ENCODE measurements around the gene ZNF460. TPM values are rescaled to one million over a fixed set of nuclear protein-coding genes. Genes with fewer than 3 reads are reported as not detected.
A peak's percentile ranks its signal among the peaks of the same experiment; 100 is the strongest.

Gene ZNF460
- 3.2 TPM for polyA plus RNA-seq (2013, experiment 1 of 2)
- 3.0 TPM for polyA plus RNA-seq (2013, experiment 2 of 2)

- peak within 1 kb of the TSS; percentile 96 for H3K4me3 ChIP-seq (ENCODE audit: low read length)
- peak within 1 kb of the TSS; percentile 87 for H3K23ac ChIP-seq (ENCODE audit: low read length)
- H3K27ac ChIP-seq (ENCODE audit: low read depth, low read length) = peak within 1 kb of the TSS; percentile 83
- WGBS (ENCODE audit: extremely low coverage, insufficient coverage, low lambda C conversion rate) = no CpG with 5 or more reads among the region's 71 CpGs
- H4K8ac ChIP-seq (ENCODE audit: low read depth, low read length) = peak within 1 kb of the TSS; percentile 94
- H3K4me1 ChIP-seq (ENCODE audit: control insufficient read depth, low read depth, low read length) = peaks cover 2% of the 10 kb centered on the region
- peak within 1 kb of the TSS; percentile 94 for H3K18ac ChIP-seq (ENCODE audit: low read length)
- peak within 1 kb of the TSS; percentile 65 for H4K5ac ChIP-seq (ENCODE audit: low read length)
- peak; percentile 99 for DNase-seq
- H3K4me2 ChIP-seq (ENCODE audit: low read length) = peak within 1 kb of the TSS; percentile 71
- peak within 1 kb of the TSS; percentile 31 for H2BK120ac ChIP-seq (ENCODE audit: low read depth, low read length)
- H3K56ac ChIP-seq (ENCODE audit: low read length) = peak within 1 kb of the TSS; percentile 95
- H3K27me3 ChIP-seq (ENCODE audit: insufficient read depth, low read length, poor library complexity) = no peaks in the 10 kb centered on the region
- no peak within 1 kb of the TSS for H2BK15ac ChIP-seq (replicated peaks; ENCODE audit: low read depth)
- H3K79me2 ChIP-seq (ENCODE audit: control insufficient read depth, insufficient read depth, low read length) = peaks cover 42% of the 10 kb centered on the region
- peaks cover 4% of the 10 kb centered on the region for H3K36me3 ChIP-seq (ENCODE audit: control insufficient read depth, insufficient read depth, low read length)
- H2AK5ac ChIP-seq (ENCODE audit: low read length) = peak within 1 kb of the TSS; percentile 73
- peak within 1 kb of the TSS; percentile 96 for H3K9ac ChIP-seq (ENCODE audit: low read length)
- H2BK5ac ChIP-seq (ENCODE audit: low read length) = peak within 1 kb of the TSS; percentile 85
- peak within 1 kb of the TSS; percentile 92 for H3K4ac ChIP-seq (ENCODE audit: low read depth, low read length)
- H3K79me1 ChIP-seq (ENCODE audit: low read length) = peaks cover 9% of the 10 kb centered on the region
Observed at GRCh38 chr19:57280165-57280961, at the start of gene ZNF460. TSS of gene ZNF460 (plus strand) at chr19:57280485. CDS start at chr19:57280807, 322 bp downstream.

GRCh38 chr19:57231686-57232085, 48.6 kb upstream of the ZNF460 start:
- H3K27ac ChIP-seq (ENCODE audit: low read depth, low read length) = no peak overlapping the region
- H3K56ac ChIP-seq (ENCODE audit: low read length) = peak overlapping the region; percentile 1
- no peak overlapping the region for H2BK120ac ChIP-seq (ENCODE audit: low read depth, low read length)
- no peak overlapping the region for H3K18ac ChIP-seq (ENCODE audit: low read length)
- H2BK15ac ChIP-seq (replicated peaks; ENCODE audit: low read depth) = no peak overlapping the region
- WGBS (ENCODE audit: extremely low coverage, insufficient coverage, low lambda C conversion rate) = no CpG with 5 or more reads among the region's 9 CpGs
- H3K9ac ChIP-seq (ENCODE audit: low read length) = peak overlapping the region; percentile 4
- peaks cover 2% of the 10 kb centered on the region for H3K4me1 ChIP-seq (ENCODE audit: control insufficient read depth, low read depth, low read length)
- no peak overlapping the region for H2AK5ac ChIP-seq (ENCODE audit: low read length)
- no peak overlapping the region for H4K8ac ChIP-seq (ENCODE audit: low read depth, low read length)
- no peak overlapping the region for H2BK5ac ChIP-seq (ENCODE audit: low read length)
- H3K4me2 ChIP-seq (ENCODE audit: low read length) = peak overlapping the region; percentile 1
- H3K4ac ChIP-seq (ENCODE audit: low read depth, low read length) = no peak overlapping the region
- H3K36me3 ChIP-seq (ENCODE audit: control insufficient read depth, insufficient read depth, low read length) = no peaks in the 10 kb centered on the region
- peak; percentile 5 for DNase-seq
- H3K79me1 ChIP-seq (ENCODE audit: low read length) = no peaks in the 10 kb centered on the region
- H3K23ac ChIP-seq (ENCODE audit: low read length) = no peak overlapping the region
- no peaks in the 10 kb centered on the region for H3K27me3 ChIP-seq (ENCODE audit: insufficient read depth, low read length, poor library complexity)
- no peak overlapping the region for H3K4me3 ChIP-seq (ENCODE audit: low read length)
- H3K79me2 ChIP-seq (ENCODE audit: control insufficient read depth, insufficient read depth, low read length) = no peaks in the 10 kb centered on the region
- H4K5ac ChIP-seq (ENCODE audit: low read length) = no peak overlapping the region

DNA sequence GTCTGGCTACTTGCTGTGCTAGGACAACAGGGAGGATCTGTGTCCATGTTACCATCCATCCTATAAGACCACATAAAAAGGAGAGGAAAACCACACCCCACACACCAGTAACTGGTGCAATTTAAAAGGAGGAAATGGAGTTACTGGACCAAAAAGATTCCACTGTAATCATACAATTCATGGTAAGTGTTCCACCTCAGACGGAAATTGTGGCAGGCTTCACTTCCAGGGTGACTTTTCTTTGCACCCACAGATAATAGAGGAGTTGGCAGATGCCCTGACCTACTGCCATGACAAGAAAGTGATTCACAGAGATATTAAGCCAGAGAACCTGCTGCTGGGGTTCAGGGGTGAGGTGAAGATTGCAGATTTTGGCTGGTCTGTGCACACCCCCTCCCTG, 47.1 kb upstream of the ZNF460 start:
- Histone ChIP-seq H3K27me3 (ENCODE audit: insufficient read depth, low read length, poor library complexity) (no peaks in the 10 kb centered on the region), H2AK5ac (ENCODE audit: low read length) (no peak overlapping the region), H3K9ac (ENCODE audit: low read length) (no peak overlapping the region), H3K36me3 (ENCODE audit: control insufficient read depth, insufficient read depth, low read length) (no peaks in the 10 kb centered on the region), H2BK5ac (ENCODE audit: low read length) (no peak overlapping the region), H2BK15ac (replicated peaks; ENCODE audit: low read depth) (no peak overlapping the region), H3K27ac (ENCODE audit: low read depth, low read length) (no peak overlapping the region), H3K4me1 (ENCODE audit: control insufficient read depth, low read depth, low read length) (peaks cover 2% of the 10 kb centered on the region), H4K8ac (ENCODE audit: low read depth, low read length) (no peak overlapping the region), H3K79me2 (ENCODE audit: control insufficient read depth, insufficient read depth, low read length) (no peaks in the 10 kb centered on the region), H3K18ac (ENCODE audit: low read length) (no peak overlapping the region), H4K5ac (ENCODE audit: low read length) (no peak overlapping the region), H3K4me3 (ENCODE audit: low read length) (no peak overlapping the region), H2BK120ac (ENCODE audit: low read depth, low read length) (no peak overlapping the region), H3K56ac (ENCODE audit: low read length) (no peak overlapping the region), H3K79me1 (ENCODE audit: low read length) (no peaks in the 10 kb centered on the region), H3K4ac (ENCODE audit: low read depth, low read length) (no peak overlapping the region), H3K23ac (ENCODE audit: low read length) (no peak overlapping the region), H3K4me2 (ENCODE audit: low read length) (no peak overlapping the region)
- DNase-seq = no peak
- WGBS (ENCODE audit: extremely low coverage, insufficient coverage, low lambda C conversion rate) = no CpG with 5 or more reads among the region's 1 CpG

DNA sequence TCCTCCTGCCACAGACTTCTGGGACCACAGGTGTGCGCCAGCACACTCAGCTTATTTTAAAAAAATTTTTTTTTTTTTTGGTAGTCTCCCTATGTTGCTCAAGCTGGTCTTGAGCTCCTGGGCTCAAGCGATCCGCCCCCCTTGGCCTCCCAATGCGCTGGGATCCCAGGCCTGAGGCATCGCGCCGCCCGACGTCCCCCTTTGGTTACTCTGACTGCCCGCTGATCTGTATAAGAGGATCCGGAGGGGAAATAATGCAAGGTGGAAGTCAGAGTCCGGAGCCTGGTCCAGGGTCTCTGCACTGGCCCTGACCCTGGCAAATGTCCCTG, 40.3 kb upstream of the ZNF460 start:
- no peaks in the 10 kb centered on the region for H3K27me3 ChIP-seq (ENCODE audit: insufficient read depth, low read length, poor library complexity)
- no peak overlapping the region for H2AK5ac ChIP-seq (ENCODE audit: low read length)
- peak overlapping the region; percentile 88 for H3K4me2 ChIP-seq (ENCODE audit: low read length)
- H4K5ac ChIP-seq (ENCODE audit: low read length) = no peak overlapping the region
- no CpG with 5 or more reads among the region's 12 CpGs for WGBS (ENCODE audit: extremely low coverage, insufficient coverage, low lambda C conversion rate)
- H2BK15ac ChIP-seq (replicated peaks; ENCODE audit: low read depth) = no peak overlapping the region
- peak overlapping the region; percentile 0 for H4K8ac ChIP-seq (ENCODE audit: low read depth, low read length)
- peak overlapping the region; percentile 45 for H3K4me3 ChIP-seq (ENCODE audit: low read length)
- H3K4ac ChIP-seq (ENCODE audit: low read depth, low read length) = no peak overlapping the region
- peaks cover 10% of the 10 kb centered on the region for H3K79me1 ChIP-seq (ENCODE audit: low read length)
- peak overlapping the region; percentile 25 for H3K18ac ChIP-seq (ENCODE audit: low read length)
- H3K56ac ChIP-seq (ENCODE audit: low read length) = peak overlapping the region; percentile 82
- no peak overlapping the region for H2BK120ac ChIP-seq (ENCODE audit: low read depth, low read length)
- H3K23ac ChIP-seq (ENCODE audit: low read length) = no peak overlapping the region
- no peak for DNase-seq
- no peak overlapping the region for H3K27ac ChIP-seq (ENCODE audit: low read depth, low read length)
- H3K79me2 ChIP-seq (ENCODE audit: control insufficient read depth, insufficient read depth, low read length) = peaks cover 23% of the 10 kb centered on the region
- peak overlapping the region; percentile 71 for H3K9ac ChIP-seq (ENCODE audit: low read length)
- H2BK5ac ChIP-seq (ENCODE audit: low read length) = no peak overlapping the region
- no peaks in the 10 kb centered on the region for H3K36me3 ChIP-seq (ENCODE audit: control insufficient read depth, insufficient read depth, low read length)
- no peaks in the 10 kb centered on the region for H3K4me1 ChIP-seq (ENCODE audit: control insufficient read depth, low read depth, low read length)

GRCh38 chr19:57240311-57241090, 39.8 kb upstream of the ZNF460 start, which contains the start of gene ZNF805:
TSS of gene ZNF805 (plus strand) at chr19:57240632. CDS start at chr19:57240892, 260 bp downstream.
- Histone ChIP-seq H4K8ac (ENCODE audit: low read depth, low read length) (peak within 1 kb of the TSS; percentile 0), H3K56ac (ENCODE audit: low read length) (peak within 1 kb of the TSS; percentile 96), H3K79me1 (ENCODE audit: low read length) (peaks cover 10% of the 10 kb centered on the region), H2BK120ac (ENCODE audit: low read depth, low read length) (no peak within 1 kb of the TSS), H2BK15ac (replicated peaks; ENCODE audit: low read depth) (no peak within 1 kb of the TSS), H3K4me2 (ENCODE audit: low read length) (peak within 1 kb of the TSS; percentile 88), H3K4ac (ENCODE audit: low read depth, low read length) (peak within 1 kb of the TSS; percentile 76), H3K79me2 (ENCODE audit: control insufficient read depth, insufficient read depth, low read length) (peaks cover 23% of the 10 kb centered on the region), H3K36me3 (ENCODE audit: control insufficient read depth, insufficient read depth, low read length) (no peaks in the 10 kb centered on the region), H3K4me1 (ENCODE audit: control insufficient read depth, low read depth, low read length) (no peaks in the 10 kb centered on the region), H3K27ac (ENCODE audit: low read depth, low read length) (peak within 1 kb of the TSS; percentile 13), H2BK5ac (ENCODE audit: low read length) (no peak within 1 kb of the TSS), H2AK5ac (ENCODE audit: low read length) (no peak within 1 kb of the TSS), H3K4me3 (ENCODE audit: low read length) (peak within 1 kb of the TSS; percentile 95), H3K23ac (ENCODE audit: low read length) (no peak within 1 kb of the TSS), H3K9ac (ENCODE audit: low read length) (peak within 1 kb of the TSS; percentile 91), H3K18ac (ENCODE audit: low read length) (peak within 1 kb of the TSS; percentile 25), H3K27me3 (ENCODE audit: insufficient read depth, low read length, poor library complexity) (no peaks in the 10 kb centered on the region), H4K5ac (ENCODE audit: low read length) (no peak within 1 kb of the TSS)
- WGBS (ENCODE audit: extremely low coverage, insufficient coverage, low lambda C conversion rate) = no CpG with 5 or more reads among the region's 61 CpGs
- peak; percentile 98 for DNase-seq

Measured in mesendoderm (in vitro differentiated cells).